ENCODE results near the gene RSPO3.
"Not testable (repeated sequence)": the region's sequence is repeated elsewhere in the genome, so short reads cannot be mapped to it uniquely, and the experiment has no call there.

DNA sequence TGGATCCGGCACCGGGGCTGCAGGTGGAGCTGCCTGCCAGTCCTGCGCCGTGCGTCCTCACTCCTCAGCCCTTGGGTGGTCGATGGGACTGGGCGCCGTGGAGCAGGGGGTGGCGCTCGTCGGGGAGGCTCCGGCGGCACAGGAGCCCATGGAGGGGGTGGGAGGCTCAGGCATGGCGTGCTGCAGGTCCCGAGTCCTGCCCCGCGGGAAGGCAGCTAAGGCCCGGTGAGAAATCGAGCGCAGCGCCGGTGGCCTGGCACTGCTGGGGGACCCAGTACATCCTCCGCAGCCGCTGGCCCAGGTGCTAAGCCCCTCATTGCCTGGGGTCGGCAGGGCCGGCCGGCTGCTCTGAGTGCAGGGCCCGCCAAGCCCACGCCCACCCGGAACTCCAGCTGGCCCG lies 96.1 kb downstream of the RSPO3 start:
- TF ChIP-seq, protein P1, sequence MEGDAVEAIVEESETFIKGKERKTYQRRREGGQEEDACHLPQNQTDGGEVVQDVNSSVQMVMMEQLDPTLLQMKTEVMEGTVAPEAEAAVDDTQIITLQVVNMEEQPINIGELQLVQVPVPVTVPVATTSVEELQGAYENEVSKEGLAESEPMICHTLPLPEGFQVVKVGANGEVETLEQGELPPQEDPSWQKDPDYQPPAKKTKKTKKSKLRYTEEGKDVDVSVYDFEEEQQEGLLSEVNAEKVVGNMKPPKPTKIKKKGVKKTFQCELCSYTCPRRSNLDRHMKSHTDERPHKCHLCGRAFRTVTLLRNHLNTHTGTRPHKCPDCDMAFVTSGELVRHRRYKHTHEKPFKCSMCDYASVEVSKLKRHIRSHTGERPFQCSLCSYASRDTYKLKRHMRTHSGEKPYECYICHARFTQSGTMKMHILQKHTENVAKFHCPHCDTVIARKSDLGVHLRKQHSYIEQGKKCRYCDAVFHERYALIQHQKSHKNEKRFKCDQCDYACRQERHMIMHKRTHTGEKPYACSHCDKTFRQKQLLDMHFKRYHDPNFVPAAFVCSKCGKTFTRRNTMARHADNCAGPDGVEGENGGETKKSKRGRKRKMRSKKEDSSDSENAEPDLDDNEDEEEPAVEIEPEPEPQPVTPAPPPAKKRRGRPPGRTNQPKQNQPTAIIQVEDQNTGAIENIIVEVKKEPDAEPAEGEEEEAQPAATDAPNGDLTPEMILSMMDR (IDR thresholded peaks at IDR 0.05) = not testable (repeated sequence)
- not testable (repeated sequence) for TF ChIP-seq POLR2A, POLR2AphosphoS5, EP300 (IDR thresholded peaks at IDR 0.05)

Measured in upper lobe of left lung (tissue), 4 donors.